ENCODE results near the gene TEX44.
A peak's percentile ranks its signal among the peaks of the same experiment; 100 is the strongest.

Gene TEX44

DNA sequence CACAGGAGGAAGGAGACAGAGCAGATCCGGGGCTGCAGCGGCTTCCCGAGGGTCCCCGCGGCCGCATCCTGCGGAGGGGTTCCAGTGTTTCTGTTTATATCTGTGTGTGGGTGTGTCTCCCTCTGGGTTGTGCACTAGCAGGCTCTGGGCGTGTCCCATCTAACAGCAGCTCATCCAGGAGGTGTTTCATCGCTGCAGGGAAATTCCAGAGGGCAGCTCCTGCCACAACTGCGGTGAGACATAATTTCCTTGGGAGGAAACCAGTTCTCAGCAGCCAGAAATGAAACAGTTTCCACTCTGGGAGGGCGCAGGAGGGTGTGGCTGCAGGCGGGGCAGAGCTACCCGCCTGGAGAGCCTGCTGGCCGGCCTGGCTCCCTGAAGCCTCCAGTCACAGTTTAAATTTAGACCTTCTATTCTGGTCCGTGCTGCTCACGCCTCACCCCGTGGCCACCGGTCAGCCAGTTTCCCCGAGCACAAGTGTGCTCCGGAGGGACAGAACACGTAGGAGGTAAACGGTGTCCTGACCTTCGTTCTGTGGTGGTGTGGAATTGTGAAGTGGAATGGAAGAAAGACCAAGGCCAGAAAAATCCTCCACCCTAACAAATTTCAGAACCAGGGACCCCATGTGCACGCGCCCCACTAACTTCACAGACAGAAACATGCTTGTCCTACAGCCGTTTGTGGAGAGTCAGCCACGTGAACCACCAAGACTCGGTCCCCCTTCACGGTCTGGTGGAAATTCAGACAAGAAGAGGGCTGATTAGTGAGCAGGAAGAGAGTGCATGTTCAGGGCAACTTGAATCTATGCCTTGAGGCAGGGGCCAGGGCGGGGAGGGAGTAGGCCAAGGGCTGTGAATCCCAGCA is 50.2 kb downstream of the TEX44 start:
- Histone ChIP-seq H3K27me3 (replicated peaks) (no peaks in the 10 kb centered on the region), H3K4me3 (ENCODE audit: low read depth, low read length) (peak overlapping the region; percentile 35), H3K36me3 (replicated peaks) (no peaks in the 10 kb centered on the region), H3K27ac (peak overlapping the region; percentile 72)
- in situ Hi-C loops (cut with HindIII; ENCODE audit: low pct_ligation_motif_present, low sequenced_read_pairs) = no loop called here
- TF ChIP-seq, protein P1, sequence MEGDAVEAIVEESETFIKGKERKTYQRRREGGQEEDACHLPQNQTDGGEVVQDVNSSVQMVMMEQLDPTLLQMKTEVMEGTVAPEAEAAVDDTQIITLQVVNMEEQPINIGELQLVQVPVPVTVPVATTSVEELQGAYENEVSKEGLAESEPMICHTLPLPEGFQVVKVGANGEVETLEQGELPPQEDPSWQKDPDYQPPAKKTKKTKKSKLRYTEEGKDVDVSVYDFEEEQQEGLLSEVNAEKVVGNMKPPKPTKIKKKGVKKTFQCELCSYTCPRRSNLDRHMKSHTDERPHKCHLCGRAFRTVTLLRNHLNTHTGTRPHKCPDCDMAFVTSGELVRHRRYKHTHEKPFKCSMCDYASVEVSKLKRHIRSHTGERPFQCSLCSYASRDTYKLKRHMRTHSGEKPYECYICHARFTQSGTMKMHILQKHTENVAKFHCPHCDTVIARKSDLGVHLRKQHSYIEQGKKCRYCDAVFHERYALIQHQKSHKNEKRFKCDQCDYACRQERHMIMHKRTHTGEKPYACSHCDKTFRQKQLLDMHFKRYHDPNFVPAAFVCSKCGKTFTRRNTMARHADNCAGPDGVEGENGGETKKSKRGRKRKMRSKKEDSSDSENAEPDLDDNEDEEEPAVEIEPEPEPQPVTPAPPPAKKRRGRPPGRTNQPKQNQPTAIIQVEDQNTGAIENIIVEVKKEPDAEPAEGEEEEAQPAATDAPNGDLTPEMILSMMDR (IDR thresholded peaks at IDR 0.05; ENCODE audit: low read depth, low read length, missing control alignments) = peak; percentile 3
- DNase-seq = peak; percentile 90

DNA sequence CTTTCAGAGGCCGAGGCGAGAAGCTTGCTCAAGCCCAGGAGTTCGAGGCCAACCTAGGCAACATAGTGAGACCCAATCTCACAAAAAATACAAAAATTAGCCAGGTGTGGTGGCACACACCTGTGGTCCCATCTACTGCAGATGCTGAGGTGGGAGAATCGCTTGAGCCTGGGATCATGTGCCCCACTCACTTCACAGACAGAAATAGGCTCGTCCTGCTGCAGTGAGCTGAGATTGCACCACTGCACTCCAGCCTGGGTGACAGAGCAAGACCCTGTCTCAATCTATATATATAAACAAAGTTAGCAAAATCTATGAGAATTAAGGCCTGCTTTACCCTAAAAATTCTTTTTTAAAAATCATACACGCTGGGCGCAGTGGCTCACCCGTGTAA is 50.8 kb downstream of the TEX44 start:
- H3K4me3 ChIP-seq (ENCODE audit: low read depth, low read length) = no peak overlapping the region
- H3K36me3 ChIP-seq (replicated peaks) = no peaks in the 10 kb centered on the region
- in situ Hi-C loops (cut with HindIII; ENCODE audit: low pct_ligation_motif_present, low sequenced_read_pairs) = no loop called here
- no peaks in the 10 kb centered on the region for H3K27me3 ChIP-seq (replicated peaks)
- DNase-seq = no peak
- peak overlapping the region; percentile 72 for H3K27ac ChIP-seq
- TF ChIP-seq, protein P1 (IDR thresholded peaks at IDR 0.05; ENCODE audit: low read depth, low read length, missing control alignments) = no peak

Data from brain microvascular endothelial cell (primary cell).